ENCODE data around the gene ASB18.

Gene ASB18

DNA sequence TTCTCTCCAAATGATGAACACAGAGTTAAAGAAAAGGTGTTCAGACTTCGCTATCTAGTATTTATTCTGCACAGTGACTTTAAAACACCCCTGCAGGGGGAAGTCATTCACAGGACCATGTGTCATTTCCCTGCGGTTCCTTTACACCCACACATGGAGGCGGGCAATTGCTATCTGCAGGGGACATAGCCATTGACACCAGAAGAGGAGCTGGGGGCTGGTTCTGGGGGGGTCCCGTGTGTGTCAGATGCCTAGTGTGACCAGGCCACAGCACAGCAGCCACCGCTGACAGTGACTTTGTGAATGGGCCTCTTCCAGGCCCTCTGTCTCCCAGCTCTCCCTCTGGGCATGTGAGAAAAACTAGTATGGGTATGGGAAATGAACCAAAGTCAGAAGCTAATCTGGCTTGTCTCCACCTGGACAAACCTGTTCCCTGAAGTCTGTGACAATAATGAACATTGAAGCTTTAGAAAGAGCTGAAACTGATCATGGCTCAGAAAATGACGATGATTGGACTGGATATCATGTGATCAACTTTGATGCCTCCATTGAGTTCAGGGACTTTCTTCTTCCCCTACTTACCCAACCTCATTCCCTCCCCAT is 88.6 kb downstream of the ASB18 start:
- TF ChIP-seq, protein P1, sequence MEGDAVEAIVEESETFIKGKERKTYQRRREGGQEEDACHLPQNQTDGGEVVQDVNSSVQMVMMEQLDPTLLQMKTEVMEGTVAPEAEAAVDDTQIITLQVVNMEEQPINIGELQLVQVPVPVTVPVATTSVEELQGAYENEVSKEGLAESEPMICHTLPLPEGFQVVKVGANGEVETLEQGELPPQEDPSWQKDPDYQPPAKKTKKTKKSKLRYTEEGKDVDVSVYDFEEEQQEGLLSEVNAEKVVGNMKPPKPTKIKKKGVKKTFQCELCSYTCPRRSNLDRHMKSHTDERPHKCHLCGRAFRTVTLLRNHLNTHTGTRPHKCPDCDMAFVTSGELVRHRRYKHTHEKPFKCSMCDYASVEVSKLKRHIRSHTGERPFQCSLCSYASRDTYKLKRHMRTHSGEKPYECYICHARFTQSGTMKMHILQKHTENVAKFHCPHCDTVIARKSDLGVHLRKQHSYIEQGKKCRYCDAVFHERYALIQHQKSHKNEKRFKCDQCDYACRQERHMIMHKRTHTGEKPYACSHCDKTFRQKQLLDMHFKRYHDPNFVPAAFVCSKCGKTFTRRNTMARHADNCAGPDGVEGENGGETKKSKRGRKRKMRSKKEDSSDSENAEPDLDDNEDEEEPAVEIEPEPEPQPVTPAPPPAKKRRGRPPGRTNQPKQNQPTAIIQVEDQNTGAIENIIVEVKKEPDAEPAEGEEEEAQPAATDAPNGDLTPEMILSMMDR (IDR thresholded peaks at IDR 0.05; ENCODE audit: low read depth, low read length): no peak
- no peak for DNase-seq (ENCODE audit: extremely low read depth, low read depth)

DNA sequence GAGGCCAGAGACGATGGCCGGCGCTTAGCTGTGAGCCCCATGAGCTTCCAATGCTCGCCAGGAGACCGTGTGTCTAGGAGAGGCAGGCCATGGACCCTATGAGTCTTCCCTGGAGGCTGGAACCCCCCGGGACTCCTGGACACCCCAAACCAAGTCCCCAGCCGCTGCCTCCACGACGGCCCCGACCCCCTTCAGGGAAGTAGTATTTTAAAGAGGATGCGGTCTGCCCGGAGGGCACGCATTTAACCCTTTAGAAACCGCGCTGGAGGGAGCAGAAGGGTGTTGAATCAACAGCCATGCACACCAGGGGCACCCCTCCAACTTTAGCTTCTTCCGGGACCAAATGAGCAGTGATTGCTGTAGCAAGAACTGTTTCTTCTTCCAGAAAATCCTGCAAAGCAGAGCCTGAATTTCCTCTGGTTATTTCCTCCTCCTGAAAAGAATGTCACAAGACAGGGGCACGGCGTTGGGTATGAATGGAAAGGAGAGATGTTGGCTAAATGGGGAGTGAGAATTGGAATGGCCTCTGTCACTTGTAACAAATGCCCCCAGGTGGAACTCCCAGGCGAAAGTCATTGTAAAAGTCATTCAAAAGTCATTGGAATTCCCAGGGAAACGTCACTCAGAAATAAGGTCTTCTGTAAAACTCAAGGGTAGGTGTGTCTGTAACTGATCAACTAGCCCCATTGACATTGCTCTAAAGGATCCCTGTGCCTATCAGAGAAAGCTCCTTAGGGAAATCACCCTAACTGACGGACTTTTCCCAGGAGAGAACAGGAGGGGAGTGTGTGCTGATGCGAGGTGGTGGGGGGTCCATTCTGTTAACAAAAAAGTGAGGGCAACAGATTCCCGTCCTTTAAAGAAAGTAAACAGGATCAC is 90.2 kb downstream of the ASB18 start:
- DNase-seq (ENCODE audit: extremely low read depth, low read depth): no peak
- TF ChIP-seq, protein P1 (IDR thresholded peaks at IDR 0.05; ENCODE audit: low read depth, low read length): no peak

DNA sequence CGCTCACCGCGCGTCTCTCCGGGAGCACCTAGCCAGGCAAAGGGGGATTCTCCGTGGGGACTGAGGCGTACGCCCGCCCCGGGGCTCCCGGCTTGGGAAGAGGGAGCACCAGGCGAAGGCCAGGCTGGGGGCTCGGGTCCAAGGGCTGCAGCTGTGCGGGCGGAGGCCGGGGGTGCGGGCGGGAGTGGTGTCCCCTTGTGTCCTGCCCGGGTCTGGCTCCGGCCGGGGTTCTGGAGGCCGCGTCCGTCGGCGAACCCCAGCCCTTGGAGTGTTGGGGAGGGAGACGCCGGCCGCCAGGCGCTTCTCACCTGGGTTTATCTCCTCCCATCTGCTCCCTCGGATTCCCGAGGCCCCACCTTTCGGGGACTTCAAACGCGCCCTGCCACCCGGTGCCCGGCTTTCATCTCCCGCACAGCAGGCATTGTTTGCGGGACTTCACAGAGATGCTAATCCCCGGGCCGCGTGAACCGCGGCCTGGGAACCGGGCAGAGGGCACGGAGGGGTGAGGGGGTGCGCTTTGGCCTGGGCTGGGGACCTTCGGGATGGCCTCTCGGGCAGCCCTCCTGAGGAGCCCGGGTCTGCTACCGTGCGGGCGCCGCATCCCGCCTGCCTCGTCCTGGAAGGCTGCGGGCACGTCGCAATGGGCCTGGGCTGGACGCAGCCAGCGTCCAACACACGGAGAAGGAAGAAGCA is 91.0 kb downstream of the ASB18 start:
- TF ChIP-seq, protein P1 (IDR thresholded peaks at IDR 0.05; ENCODE audit: low read depth, low read length): no peak
- no peak for DNase-seq (ENCODE audit: extremely low read depth, low read depth)

- TF ChIP-seq, protein P1 (IDR thresholded peaks at IDR 0.05; ENCODE audit: low read depth, low read length): no peak
- DNase-seq (ENCODE audit: extremely low read depth, low read depth): no peak
These were observed 91.8 kb downstream of the ASB18 start for GRCh38 chr2:236172255-236173035.

GRCh38 chr2:236171680-236172254 is 92.4 kb downstream of the ASB18 start:
- DNase-seq (ENCODE audit: extremely low read depth, low read depth): no peak
- TF ChIP-seq, protein P1 (IDR thresholded peaks at IDR 0.05; ENCODE audit: low read depth, low read length): no peak

GRCh38 chr2:236171181-236171679 is 93.0 kb downstream of the ASB18 start:
- TF ChIP-seq, protein P1 (IDR thresholded peaks at IDR 0.05; ENCODE audit: low read depth, low read length): no peak
- DNase-seq (ENCODE audit: extremely low read depth, low read depth): no peak

Data from AG09319 (cell line).